HCT116 (cell line): ENCODE measurements around the gene CA10. TPM values are rescaled to one million over a fixed set of nuclear protein-coding genes. Genes with fewer than 3 reads are reported as not detected.

ENCODE experiments used
- ATAC-seq: fragments of 200-7000 bp; cut with Tn5 transposase; 2 replicates; pipeline ENCODE4 v1.9.1; 2020; ENCODE audit warnings: mild to moderate bottlenecking, moderate library complexity
- BruUV-seq: library from RNA; stranded (reverse); fragments of 400-500 nt; replicated peaks from 2 replicates; lab custom pipeline; 2021; lab: Mats Ljungman, UMichigan
- CTCF ChIA-PET: fragments of 300-600 bp; sonication (Branson Sonifier 250); formaldehyde crosslinking; loops from one replicate; lab custom pipeline; 2021; ENCODE audit warnings: antibody characterized with exemption; lab: Charles Lee
- POLR2A ChIA-PET: fragments of 300-600, 350-600 bp; sonication (Branson Sonifier 250); formaldehyde crosslinking; loops from one replicate; lab custom pipeline; 2021; ENCODE audit warnings: antibody characterized with exemption; lab: Charles Lee
- RAD21 ChIA-PET, 2 experiments: fragments of 300-600 bp; sonication (Branson Sonifier 250); formaldehyde crosslinking; loops; one replicate each; lab custom pipeline; 2023; ENCODE audit warnings: low total read pairs in 2 of 2; ENCODE audit not compliant: uncharacterized antibody in 2 of 2, unreplicated experiment in 2 of 2, low non-redundant PET in 1 of 2; lab: Charles Lee
- DNase-seq: peaks from one replicate; pipeline ENCODE4 v3.0.0-alpha.2; 2010; ENCODE audit warnings: low read depth, low spot score
- H2AFZ ChIP-seq: fragments of 200-600 bp; shearing (Covaris generic), sonication (generic); 2 replicates; pipeline ENCODE4 v1.6.1; 2017; ENCODE audit warnings: low read depth, mixed run types, mixed read lengths, antibody characterized with exemption, low read length; ENCODE audit not compliant: poor library complexity, severe bottlenecking
- H3K27ac ChIP-seq: 2 replicates; pipeline ENCODE4 v1.5.1; 2012; ENCODE audit warnings: low read depth, low read length
- H3K27me3 ChIP-seq: fragments of 200-600 bp; sonication (generic); 2 replicates; pipeline ENCODE4 v1.6.1; 2016; ENCODE audit warnings: mixed run types, low read length, mixed read lengths; ENCODE audit not compliant: insufficient read depth
- H3K36me3 ChIP-seq, 2 experiments: fragments of 200-500 bp in 1 of 2; fragments of 200-600 bp in 1 of 2; sonication (Bioruptor generic) in 1 of 2; sonication (generic) in 1 of 2; 2 replicates each; pipeline versions ENCODE4 v1.5.1 to v1.6.1; 2014 to 2016; ENCODE audit warnings: low read length in 2 of 2, inconsistent platforms in 1 of 2, mixed read lengths in 1 of 2, mixed run types in 1 of 2; ENCODE audit not compliant: insufficient read depth in 2 of 2, control insufficient read depth in 1 of 2
- H3K4me1 ChIP-seq, 2 experiments: fragments of 200-600 bp in 1 of 2; sonication (generic) in 1 of 2; 2 replicates each; pipeline versions ENCODE4 v1.5.1 to v1.6.1; 2012 to 2017; ENCODE audit warnings: low read length in 2 of 2, inconsistent platforms in 1 of 2, mild to moderate bottlenecking in 1 of 2, mixed read lengths in 1 of 2, mixed run types in 1 of 2, moderate library complexity in 1 of 2; ENCODE audit not compliant: insufficient read depth in 2 of 2, control insufficient read depth in 1 of 2
- H3K4me2 ChIP-seq: fragments of 200-600 bp; sonication (generic); 2 replicates; pipeline ENCODE4 v1.6.1; 2017; ENCODE audit warnings: mixed run types, low read length, mixed read lengths
- H3K4me3 ChIP-seq, 2 experiments: fragments of 200-600 bp in 1 of 2; sonication (generic) in 1 of 2; replicated peaks in 1 of 2; 2 replicates each; pipeline ENCODE4 v1.5.1; 2011 to 2016; ENCODE audit warnings: low read length in 2 of 2, control low read depth in 1 of 2, low read depth in 1 of 2, mild to moderate bottlenecking in 1 of 2, mixed read lengths in 1 of 2, mixed run types in 1 of 2
- H3K79me2 ChIP-seq: fragments of 200-600 bp; sonication (generic); 2 replicates; pipeline ENCODE4 v1.6.1; 2017; ENCODE audit warnings: mild to moderate bottlenecking, mixed run types, low read length, moderate library complexity, mixed read lengths; ENCODE audit not compliant: insufficient read depth
- H3K9ac ChIP-seq: fragments of 200-600 bp; sonication (generic); 2 replicates; pipeline ENCODE4 v1.6.1; 2016; ENCODE audit warnings: low read length, mixed read lengths
- H3K9me2 ChIP-seq: fragments of 200-600 bp; sonication (generic), shearing (Covaris generic); 2 replicates; pipeline ENCODE4 v1.6.1; 2017; ENCODE audit warnings: mixed run types, mild to moderate bottlenecking, moderate library complexity; ENCODE audit not compliant: insufficient read depth
- H3K9me3 ChIP-seq, 2 experiments: fragments of 200-500 bp in 1 of 2; fragments of 200-600 bp in 1 of 2; sonication (Bioruptor generic) in 1 of 2; sonication (generic) in 1 of 2; 2 replicates each; pipeline ENCODE4 v1.6.1; 2014 to 2017; ENCODE audit warnings: low read length in 2 of 2, mixed read lengths in 2 of 2, inconsistent platforms in 1 of 2, low read depth in 1 of 2, mild to moderate bottlenecking in 1 of 2, mixed run types in 1 of 2, moderate library complexity in 1 of 2; ENCODE audit not compliant: control insufficient read depth in 1 of 2, insufficient read depth in 1 of 2
- H4K20me1 ChIP-seq: fragments of 200-600 bp; sonication (generic), shearing (Covaris generic); 2 replicates; pipeline ENCODE4 v1.6.1; 2017; ENCODE audit warnings: mixed run types, mild to moderate bottlenecking, moderate library complexity; ENCODE audit not compliant: insufficient read depth
- ATF3 ChIP-seq: IDR thresholded peaks from 2 replicates; pipeline ENCODE4 v1.6.1; 2012
- CTCF ChIP-seq, 3 experiments: fragments of 200-600 bp in 1 of 3; sonication (generic) in 1 of 3; IDR thresholded peaks in 2 of 3; conservative IDR thresholded peaks in 1 of 3; 2 replicates each; pipeline ENCODE4 v1.5.1; 2012 to 2017; ENCODE audit warnings: low read depth in 2 of 3, low read length in 2 of 3, antibody characterized with exemption in 1 of 3, borderline replicate concordance in 1 of 3, control low read depth in 1 of 3, mild to moderate bottlenecking in 1 of 3, mixed read lengths in 1 of 3, mixed run types in 1 of 3, moderate library complexity in 1 of 3; ENCODE audit not compliant: insufficient read depth in 1 of 3
- EGR1 ChIP-seq: IDR thresholded peaks from 2 replicates; pipeline ENCODE4 v1.6.1; 2012; ENCODE audit warnings: low read depth
- ELF1 ChIP-seq: IDR thresholded peaks from 2 replicates; pipeline ENCODE4 v1.6.1; 2012; ENCODE audit warnings: low read depth, borderline replicate concordance
- EZH2 ChIP-seq: fragments of 200-600 bp; sonication (generic); IDR thresholded peaks from 2 replicates; pipeline ENCODE4 v1.6.1; 2017; ENCODE audit warnings: antibody characterized with exemption, mixed run types
- EZH2phosphoT487 ChIP-seq: fragments of 200-600 bp; IDR thresholded peaks from 2 replicates; pipeline ENCODE4 v1.6.1; 2018; ENCODE audit warnings: antibody characterized with exemption, borderline replicate concordance
- FOSL1 ChIP-seq: IDR thresholded peaks from 2 replicates; pipeline ENCODE4 v1.6.1; 2012; ENCODE audit warnings: low read depth
- POLR2A ChIP-seq: IDR thresholded peaks from 2 replicates; pipeline ENCODE4 v1.7.0; 2011; ENCODE audit warnings: borderline replicate concordance; ENCODE audit not compliant: insufficient read depth, insufficient read length; ENCODE audit errors: extremely low read depth
- POLR2AphosphoS5 ChIP-seq: IDR thresholded peaks from 2 replicates; pipeline ENCODE4 v1.6.1; 2011; ENCODE audit warnings: mild to moderate bottlenecking, low read depth, low read length, moderate library complexity
- RAD21 ChIP-seq: IDR thresholded peaks from 2 replicates; pipeline ENCODE4 v1.6.1; 2012; ENCODE audit warnings: low read depth, mild to moderate bottlenecking
- SIN3A ChIP-seq: IDR thresholded peaks from 2 replicates; pipeline ENCODE4 v1.6.1; 2012; ENCODE audit warnings: low read depth
- TCF7L2 ChIP-seq: IDR thresholded peaks from 2 replicates; pipeline ENCODE4 v1.7.0; 2011; ENCODE audit warnings: borderline replicate concordance, inconsistent platforms; ENCODE audit not compliant: insufficient read depth, insufficient read length; ENCODE audit errors: extremely low read depth
- YY1 ChIP-seq: IDR thresholded peaks from 2 replicates; pipeline ENCODE4 v1.6.1; 2011; ENCODE audit warnings: low read length, low read depth, moderate library complexity, mild to moderate bottlenecking; ENCODE audit not compliant: insufficient replicate concordance; ENCODE audit errors: extremely low read depth
- ZBTB33 ChIP-seq: IDR thresholded peaks from 2 replicates; pipeline ENCODE4 v1.6.1; 2011; ENCODE audit warnings: mild to moderate bottlenecking, low read length, moderate library complexity; ENCODE audit not compliant: insufficient replicate concordance; ENCODE audit errors: extremely low read depth
- intact Hi-C: fragments of 100-400 bp; cut with micrococcal nuclease; formaldehyde crosslinking; loops from 2 replicates; pipeline ENCODE4 v1.10.0; 2022
- total RNA-seq: library from RNA; stranded (reverse); gene quantifications from one replicate; pipeline ENCODE4 v1.2.1, GENCODE V29; 2021; ENCODE audit not compliant: unreplicated experiment

The CA10 gene
- total RNA-seq, 1 experiment from 2014 or later = not detected

GRCh38 chr17:52159246-52160135 is 977 bp upstream of the CA10 start:
- ChIA-PET POLR2A (no interaction called here), RAD21 (no interaction called here)
- H3K36me3 ChIP-seq = no peaks in the 10 kb centered on the region

GRCh38 chr17:52157603-52158449 is 688 bp downstream of the CA10 start:
- RAD21 ChIA-PET = no interaction called here
- CTCF ChIA-PET = no interaction called here
- TF ChIP-seq TCF7L2 = no peak
- no peak for TF ChIP-seq RAD21
- no peak for TF ChIP-seq ELF1
- no peak for TF ChIP-seq SIN3A
- no peak for TF ChIP-seq CTCF (IDR thresholded peaks at IDR 0.05 in 2 of 3, conservative IDR thresholded peaks at IDR 0.05 in 1 of 3; ENCODE audit: borderline replicate concordance in 1 of 3, insufficient read depth in 1 of 3, low read depth in 2 of 3, low read length in 2 of 3)
- TF ChIP-seq FOSL1 = no peak
- no peak for TF ChIP-seq ZBTB33
- TF ChIP-seq YY1 = no peak

More at GRCh38 chr17:52159246-52160135, 977 bp upstream of the CA10 start:
- TF ChIP-seq POLR2A (no peak), EZH2phosphoT487 (no peak), EZH2 (no peak), EGR1 (no peak), ATF3 (no peak), POLR2AphosphoS5 (no peak)
- Histone ChIP-seq H3K27ac (no peak overlapping the region), H2AFZ (no peak overlapping the region), H3K27me3 (no peaks in the 10 kb centered on the region), H3K79me2 (no peaks in the 10 kb centered on the region), H4K20me1 (no peaks in the 10 kb centered on the region), H3K4me2 (no peak overlapping the region), H3K4me1 (no peaks in the 10 kb centered on the region), H3K4me3 (no peak overlapping the region), H3K9me3 (peaks cover 41 to 54% of the 10 kb centered on the region in 2 experiments; a peak in 3 of 4 replicates), H3K9ac (no peak overlapping the region), H3K9me2 (no peaks in the 10 kb centered on the region)
- no peak for DNase-seq
- no TSS peak for BruUV-seq
- no peak for ATAC-seq
- intact Hi-C loops = no loop called here
- CTCF ChIA-PET = no interaction called here

More at GRCh38 chr17:52157603-52158449, 688 bp downstream of the CA10 start:
- Histone ChIP-seq H3K79me2 (no peaks in the 10 kb centered on the region), H3K36me3 (no peaks in the 10 kb centered on the region), H3K4me1 (no peaks in the 10 kb centered on the region), H4K20me1 (no peaks in the 10 kb centered on the region), H3K27ac (no peak overlapping the region), H3K4me2 (no peak overlapping the region), H2AFZ (no peak overlapping the region), H3K4me3 (no peak overlapping the region), H3K27me3 (no peaks in the 10 kb centered on the region), H3K9me2 (no peaks in the 10 kb centered on the region), H3K9ac (no peak overlapping the region), H3K9me3 (peaks cover 39 to 44% of the 10 kb centered on the region in 2 experiments; a peak in 3 of 4 replicates)
- POLR2A ChIA-PET = no interaction called here
- BruUV-seq = no TSS peak
- ATAC-seq (no peak), DNase-seq (no peak)
- intact Hi-C loops = no loop called here
